Breast epithelium (tissue), 4 donors: ENCODE data around the gene RHBDL2. TPM values are rescaled to one million over a fixed set of nuclear protein-coding genes. Genes with fewer than 3 reads are reported as not detected.

Experiments used
- DNase-seq, 2 donors: peaks; one replicate each; pipeline ENCODE4 v3.0.0-alpha.2; 2019; ENCODE audit warnings: low spot score in 2 of 2
- H3K27ac ChIP-seq, 2 donors: fragments of 200-600 bp; sonication (generic) in 1 of 2; one replicate each; pipeline ENCODE4 v1.5.1; 2016 to 2019; ENCODE audit warnings: mild to moderate bottlenecking in 1 of 2
- H3K27me3 ChIP-seq, 2 donors: fragments of 200-600 bp; sonication (generic) in 1 of 2; one replicate each; pipeline versions ENCODE4 v1.5.1 to v1.6.0; 2017 to 2019; ENCODE audit warnings: control low read depth in 1 of 2, mild to moderate bottlenecking in 1 of 2
- H3K36me3 ChIP-seq: fragments of 200-600 bp; one replicate; pipeline ENCODE4 v1.5.1; 2019
- H3K4me1 ChIP-seq, 2 donors: fragments of 200-600 bp; sonication (generic); one replicate each; pipeline ENCODE4 v1.5.1; 2016 to 2019; ENCODE audit warnings: control low read depth in 1 of 2
- H3K4me3 ChIP-seq, 3 donors: fragments of 200-600 bp; sonication (generic); 1 replicate in 2 of 3; 2 replicates in 1 of 3; pipeline ENCODE4 v1.5.1; 2016 to 2019; ENCODE audit warnings: mild to moderate bottlenecking in 3 of 3, moderate library complexity in 2 of 3
- H3K9me3 ChIP-seq, 2 donors: fragments of 200-600 bp; sonication (generic) in 1 of 2; one replicate each; pipeline ENCODE4 v1.5.1; 2016 to 2019; ENCODE audit warnings: control low read depth in 1 of 2
- CTCF ChIP-seq, 3 donors: fragments of 450-650 bp; IDR thresholded peaks; one replicate each; pipeline ENCODE4 v1.5.1; 2016 to 2017; ENCODE audit warnings: antibody characterized with exemption in 3 of 3, mild to moderate bottlenecking in 3 of 3, moderate library complexity in 3 of 3
- POLR2A ChIP-seq: fragments of 450-650 bp; IDR thresholded peaks from one replicate; pipeline ENCODE4 v1.6.1; 2016; ENCODE audit warnings: antibody characterized with exemption, mild to moderate bottlenecking, moderate library complexity
- POLR2AphosphoS5 ChIP-seq, 3 donors: sonication (generic); formaldehyde crosslinking; IDR thresholded peaks; one replicate each; pipeline ENCODE4 v1.6.1; 2017; ENCODE audit warnings: antibody characterized with exemption in 3 of 3
- intact Hi-C: fragments of 100-400 bp; cut with DNase I; formaldehyde crosslinking; loops from one replicate; pipeline ENCODE4 v1.15.1; 2023; ENCODE audit warnings: low total_unique reads
- total RNA-seq, 3 donors: library from RNA; depleted of rRNA; stranded (reverse); fragments of >200 nt; gene quantifications; one replicate each; pipeline ENCODE4 v1.1.0, GENCODE V29; 2016

Gene RHBDL2
- total RNA-seq, 3 donors from 2014 or later, result 0.16 to 1.6 (median 0.33) TPM

GRCh38 chr1:38899560-38899959 is 42.1 kb downstream of the RHBDL2 start:
- Histone ChIP-seq H3K36me3 (no peaks in the 10 kb centered on the region), H3K27me3 (no peaks in the 10 kb centered on the region), H3K4me3 (no peak overlapping the region), H3K9me3 (no peaks in the 10 kb centered on the region), H3K4me1 (no peaks in the 10 kb centered on the region), H3K27ac (no peak overlapping the region)
- intact Hi-C loops, result no loop called here
- no peak for DNase-seq
- no peak for TF ChIP-seq POLR2AphosphoS5 (IDR thresholded peaks at IDR 0.05)
- TF ChIP-seq POLR2A, result no peak
- TF ChIP-seq CTCF (IDR thresholded peaks at IDR 0.05), result no peak

- intact Hi-C loops, result no loop called here
- TF ChIP-seq POLR2A (no peak), POLR2AphosphoS5 (IDR thresholded peaks at IDR 0.05) (no peak), CTCF (IDR thresholded peaks at IDR 0.05) (no peak)
- no peak for DNase-seq
These were observed 42.9 kb downstream of the RHBDL2 start for GRCh38 chr1:38898653-38899230.

GRCh38 chr1:38896169-38896568 is 45.5 kb downstream of the RHBDL2 start:
- no peaks in the 10 kb centered on the region for H3K27me3 ChIP-seq
- DNase-seq, result no peak
- intact Hi-C loops, result no loop called here
- no peaks in the 10 kb centered on the region for H3K9me3 ChIP-seq
- no peak for TF ChIP-seq POLR2A
- no peak overlapping the region for H3K4me3 ChIP-seq
- H3K27ac ChIP-seq, result no peak overlapping the region
- H3K36me3 ChIP-seq, result no peaks in the 10 kb centered on the region
- no peaks in the 10 kb centered on the region for H3K4me1 ChIP-seq

More at GRCh38 chr1:38898653-38899230, 42.9 kb downstream of the RHBDL2 start:
- Histone ChIP-seq H3K27me3 (no peaks in the 10 kb centered on the region), H3K9me3 (no peaks in the 10 kb centered on the region), H3K4me3 (no peak overlapping the region), H3K36me3 (no peaks in the 10 kb centered on the region), H3K4me1 (no peaks in the 10 kb centered on the region), H3K27ac (no peak overlapping the region)

GRCh38 chr1:38892976-38893375 is 48.7 kb downstream of the RHBDL2 start:
- Histone ChIP-seq H3K27ac (no peak overlapping the region), H3K9me3 (no peaks in the 10 kb centered on the region), H3K4me1 (no peaks in the 10 kb centered on the region), H3K36me3 (no peaks in the 10 kb centered on the region), H3K4me3 (no peak overlapping the region), H3K27me3 (no peaks in the 10 kb centered on the region)
- intact Hi-C loops, result no loop called here
- TF ChIP-seq CTCF (IDR thresholded peaks at IDR 0.05) (no peak), POLR2AphosphoS5 (IDR thresholded peaks at IDR 0.05) (no peak), POLR2A (no peak)
- DNase-seq, result no peak

- intact Hi-C loops, result no loop called here
- no peaks in the 10 kb centered on the region for H3K9me3 ChIP-seq
- no peak overlapping the region for H3K27ac ChIP-seq
- no peaks in the 10 kb centered on the region for H3K4me1 ChIP-seq
- no peaks in the 10 kb centered on the region for H3K27me3 ChIP-seq
- no peak for DNase-seq
- H3K36me3 ChIP-seq, result no peaks in the 10 kb centered on the region
- TF ChIP-seq CTCF (IDR thresholded peaks at IDR 0.05) (no peak), POLR2AphosphoS5 (IDR thresholded peaks at IDR 0.05) (no peak), POLR2A (no peak)
- H3K4me3 ChIP-seq, result no peak overlapping the region
These were observed 49.9 kb downstream of the RHBDL2 start for GRCh38 chr1:38891753-38892152.

- H3K4me1 ChIP-seq, result no peaks in the 10 kb centered on the region
- no peak overlapping the region for H3K4me3 ChIP-seq
- no peaks in the 10 kb centered on the region for H3K36me3 ChIP-seq
- TF ChIP-seq CTCF (IDR thresholded peaks at IDR 0.05) (no peak), POLR2AphosphoS5 (IDR thresholded peaks at IDR 0.05) (no peak), POLR2A (no peak)
- intact Hi-C loops, result no loop called here
- DNase-seq, result no peak
- no peak overlapping the region for H3K27ac ChIP-seq
- H3K9me3 ChIP-seq, result no peaks in the 10 kb centered on the region
- no peaks in the 10 kb centered on the region for H3K27me3 ChIP-seq
These were observed 52.0 kb downstream of the RHBDL2 start for GRCh38 chr1:38889589-38889988.
